Measurements from ENCODE around the gene GFPT2.
"Not testable (repeated sequence)": the region's sequence is repeated elsewhere in the genome, so short reads cannot be mapped to it uniquely, and the experiment has no call there.

GFPT2 gene

DNA sequence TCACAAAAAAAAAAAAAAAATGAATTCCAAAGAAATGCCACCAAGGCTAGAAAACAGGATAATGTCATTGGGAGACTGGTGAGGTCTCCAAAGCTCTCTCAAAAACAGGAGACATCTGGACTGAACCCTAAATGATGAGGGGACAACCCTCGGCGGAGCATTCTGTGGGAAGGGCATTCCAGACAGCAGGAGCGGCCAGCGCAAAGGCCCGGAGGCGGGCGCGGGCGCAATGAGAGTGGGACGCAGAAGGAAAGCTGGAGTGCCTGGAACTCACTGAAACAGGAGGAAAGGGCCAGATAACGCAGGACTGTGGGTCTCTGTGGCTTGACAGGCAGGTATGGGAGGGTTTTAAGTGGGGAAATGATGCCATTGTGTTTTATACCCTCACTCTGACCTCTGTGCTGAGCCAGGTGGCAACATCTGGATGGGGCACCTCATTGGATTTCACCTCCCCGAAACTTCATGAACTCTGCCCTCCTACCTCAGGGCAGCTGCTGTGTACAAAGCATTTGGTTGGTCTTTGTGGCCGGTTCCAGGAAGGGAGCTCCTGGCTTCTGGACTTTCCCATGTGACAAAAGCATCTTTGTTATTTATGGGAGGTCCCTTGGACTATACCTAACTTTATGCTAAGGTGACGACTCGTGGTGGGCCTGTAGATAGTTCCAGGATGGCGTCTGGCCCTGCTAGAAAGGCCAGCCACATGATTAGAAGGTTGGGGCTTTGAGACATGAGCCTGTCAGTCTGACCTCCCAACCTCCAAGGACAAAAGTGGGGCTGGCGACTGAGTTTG, 49.7 kb downstream of the GFPT2 start:
- no peak for DNase-seq

DNA sequence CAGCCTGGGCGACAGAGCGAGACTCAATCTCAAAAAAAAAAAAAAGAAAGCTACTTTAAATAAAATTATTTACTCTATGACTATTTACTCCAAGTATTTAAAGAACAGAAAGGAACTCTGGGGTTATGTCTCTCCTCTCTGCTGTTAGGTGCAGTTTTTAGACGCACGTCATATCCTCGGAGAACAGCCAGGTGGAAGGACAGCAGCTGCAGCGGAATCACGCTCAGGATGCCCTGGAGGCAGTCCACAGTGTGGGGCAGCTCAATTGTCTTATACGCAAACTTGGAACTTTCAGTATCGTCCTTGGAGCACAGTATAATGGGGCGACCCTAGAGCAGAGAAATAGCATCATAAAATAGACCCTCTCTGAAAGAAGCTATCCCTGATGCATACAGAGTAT, 50.9 kb downstream of the GFPT2 start:
- DNase-seq: no peak

DNA sequence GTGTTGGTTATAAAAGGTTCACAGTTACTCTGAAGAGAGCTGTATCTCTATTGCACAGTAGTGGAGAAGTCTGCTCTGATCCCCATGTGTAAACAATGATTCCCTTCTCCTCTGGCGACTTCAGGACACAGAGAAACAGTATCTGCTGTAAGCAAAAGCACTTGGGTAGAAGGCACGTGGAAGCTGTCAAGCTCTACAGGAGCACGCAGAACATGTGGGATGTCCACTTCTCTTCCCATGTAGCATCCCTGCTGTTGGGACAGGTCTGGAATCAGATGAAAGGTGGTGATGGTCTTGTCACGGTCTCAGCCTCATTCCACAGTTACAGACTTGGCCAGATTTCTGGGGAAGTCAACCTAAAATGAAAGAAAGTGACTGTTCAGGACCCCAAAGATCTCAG, 51.9 kb downstream of the GFPT2 start:
- DNase-seq: no peak

DNA sequence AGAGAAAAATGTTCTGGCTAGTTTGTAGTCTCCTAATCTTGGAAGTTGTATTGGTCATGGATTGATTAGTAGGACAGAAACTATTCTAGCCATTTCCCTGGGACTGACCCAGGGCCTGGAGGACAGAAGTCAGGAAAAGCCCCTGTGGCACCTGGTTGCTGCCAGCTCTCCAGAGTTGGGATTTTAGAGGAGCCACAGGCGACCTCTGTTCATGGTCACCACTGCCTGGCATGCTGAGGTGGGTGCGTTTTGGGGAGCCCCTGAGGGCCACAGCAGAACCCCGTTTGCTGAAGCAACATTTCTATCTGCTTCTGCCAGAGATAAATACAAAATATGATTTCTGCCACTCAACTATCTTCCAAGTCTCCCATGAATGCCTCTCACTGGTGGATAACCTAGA, 53.6 kb downstream of the GFPT2 start:
- DNase-seq: no peak

DNA sequence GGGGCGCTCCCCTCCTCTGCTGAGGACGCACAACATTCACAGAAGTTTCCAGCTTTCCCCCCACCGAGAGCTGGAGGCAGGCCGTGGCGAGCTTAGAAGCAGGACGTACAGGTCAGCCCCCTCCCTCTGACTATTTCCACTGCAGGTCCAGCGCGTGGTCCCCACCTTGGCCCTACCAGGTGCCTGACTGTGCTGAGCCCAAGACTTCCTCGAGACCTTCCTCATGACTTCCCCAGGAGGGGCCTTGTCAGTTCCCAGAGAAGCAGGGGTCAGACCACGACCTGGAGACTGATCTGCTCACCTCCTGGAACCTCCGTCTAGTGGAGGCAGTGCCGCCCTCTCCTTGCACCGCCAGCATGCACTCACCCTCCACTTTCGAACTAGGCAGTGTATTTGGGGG, 54.1 kb downstream of the GFPT2 start:
- DNase-seq: not testable (repeated sequence)

DNA sequence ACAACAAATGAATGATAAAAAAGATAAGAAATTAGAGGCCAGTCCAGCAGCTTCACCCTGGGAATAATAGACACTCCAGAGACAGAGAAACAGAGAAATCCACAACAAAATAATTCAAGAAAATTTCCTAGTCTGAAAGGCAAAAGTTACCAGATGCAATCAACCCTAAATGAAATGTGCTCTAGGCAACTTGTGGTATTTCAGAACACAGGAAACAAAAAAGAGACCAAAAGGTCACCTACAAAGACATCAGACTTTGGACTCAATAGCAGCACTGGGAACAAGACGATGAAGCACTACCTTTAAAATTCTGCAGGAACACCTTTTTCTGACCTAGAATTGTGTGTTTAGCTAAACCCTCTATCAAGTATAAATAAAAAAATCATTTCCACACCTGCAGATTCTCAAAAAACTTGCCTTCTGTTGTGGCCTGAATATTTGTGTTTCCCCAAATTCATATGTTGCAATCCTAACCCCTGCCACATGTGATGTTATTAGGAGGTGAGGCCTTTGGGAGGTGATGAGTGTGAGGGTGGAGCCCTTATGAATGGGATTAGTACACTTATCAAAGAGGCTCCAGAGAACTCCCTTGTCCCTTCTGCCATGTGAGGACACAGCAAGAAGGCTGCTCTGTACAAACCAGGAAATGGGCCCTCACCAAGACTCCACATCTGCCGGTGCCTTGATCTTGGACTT, 55.4 kb downstream of the GFPT2 start:
- no peak for DNase-seq

DNA sequence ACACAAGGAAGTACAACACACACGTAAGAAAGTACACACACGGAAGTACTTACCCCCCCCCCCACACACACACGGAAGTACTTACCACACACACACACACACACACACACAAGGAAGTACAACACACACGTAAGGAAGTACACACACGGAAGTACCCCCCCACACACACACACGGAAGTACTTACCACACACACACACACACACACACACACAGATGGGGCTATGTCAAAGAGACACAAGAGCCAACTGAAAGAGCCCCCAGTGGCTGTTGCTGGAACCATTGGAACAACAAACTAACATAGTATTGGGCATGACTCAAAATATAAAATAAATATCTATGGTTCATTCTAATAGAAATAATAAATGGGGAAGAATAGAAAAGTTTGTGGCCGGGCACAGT, 56.4 kb downstream of the GFPT2 start:
- DNase-seq: no peak

DNA sequence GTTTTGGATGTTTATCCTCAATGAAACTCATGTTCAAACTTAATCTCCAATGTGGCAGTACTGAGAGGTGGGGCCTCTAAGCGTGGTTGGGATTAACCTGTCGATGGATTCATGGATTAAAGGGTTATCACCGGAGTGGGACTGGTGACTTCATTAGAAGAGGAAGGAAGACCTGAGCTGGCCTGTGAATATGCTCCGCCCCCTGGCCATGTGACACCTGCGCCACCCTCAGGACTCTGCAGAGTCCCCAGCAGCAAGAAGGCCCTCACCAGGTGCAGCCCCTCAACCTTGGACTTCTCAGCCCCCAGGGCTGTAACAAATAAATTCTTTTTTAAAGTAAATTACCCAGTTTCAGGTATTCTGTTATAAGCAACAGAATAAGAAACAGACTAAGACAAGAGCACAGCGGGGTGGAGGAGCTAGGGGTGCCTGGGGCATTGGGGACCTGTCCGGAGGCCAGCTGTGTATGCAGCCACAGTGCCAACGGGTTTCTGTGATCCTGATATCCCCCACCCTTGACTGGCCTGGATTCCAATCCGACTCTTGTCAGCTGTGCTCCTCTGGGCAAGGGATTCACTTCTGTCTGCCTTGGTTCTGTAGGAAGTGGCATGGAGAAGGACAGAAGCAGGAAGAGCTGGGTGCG, 58.1 kb downstream of the GFPT2 start:
- peak; percentile 41 for DNase-seq

DNA sequence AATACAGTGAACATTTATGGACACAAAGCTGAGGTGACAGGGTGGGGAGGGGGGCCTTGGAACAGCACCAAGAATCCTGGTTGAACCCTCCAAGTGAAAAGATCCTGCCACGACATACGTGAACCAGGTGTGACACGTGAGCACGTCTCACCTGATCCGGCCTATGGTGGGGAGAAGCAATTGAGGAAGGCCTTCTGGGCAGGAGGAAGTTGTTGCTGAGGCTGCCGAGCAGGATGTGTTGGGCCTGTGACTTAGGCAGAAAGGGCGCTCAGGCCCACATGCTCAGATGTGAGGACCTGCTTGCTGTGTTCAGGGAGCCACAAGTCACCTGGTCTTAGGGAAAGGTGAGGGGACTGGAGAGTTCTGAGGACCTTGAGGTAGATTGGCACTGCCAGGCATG, 58.7 kb downstream of the GFPT2 start:
- peak; percentile 38 for DNase-seq

DNA sequence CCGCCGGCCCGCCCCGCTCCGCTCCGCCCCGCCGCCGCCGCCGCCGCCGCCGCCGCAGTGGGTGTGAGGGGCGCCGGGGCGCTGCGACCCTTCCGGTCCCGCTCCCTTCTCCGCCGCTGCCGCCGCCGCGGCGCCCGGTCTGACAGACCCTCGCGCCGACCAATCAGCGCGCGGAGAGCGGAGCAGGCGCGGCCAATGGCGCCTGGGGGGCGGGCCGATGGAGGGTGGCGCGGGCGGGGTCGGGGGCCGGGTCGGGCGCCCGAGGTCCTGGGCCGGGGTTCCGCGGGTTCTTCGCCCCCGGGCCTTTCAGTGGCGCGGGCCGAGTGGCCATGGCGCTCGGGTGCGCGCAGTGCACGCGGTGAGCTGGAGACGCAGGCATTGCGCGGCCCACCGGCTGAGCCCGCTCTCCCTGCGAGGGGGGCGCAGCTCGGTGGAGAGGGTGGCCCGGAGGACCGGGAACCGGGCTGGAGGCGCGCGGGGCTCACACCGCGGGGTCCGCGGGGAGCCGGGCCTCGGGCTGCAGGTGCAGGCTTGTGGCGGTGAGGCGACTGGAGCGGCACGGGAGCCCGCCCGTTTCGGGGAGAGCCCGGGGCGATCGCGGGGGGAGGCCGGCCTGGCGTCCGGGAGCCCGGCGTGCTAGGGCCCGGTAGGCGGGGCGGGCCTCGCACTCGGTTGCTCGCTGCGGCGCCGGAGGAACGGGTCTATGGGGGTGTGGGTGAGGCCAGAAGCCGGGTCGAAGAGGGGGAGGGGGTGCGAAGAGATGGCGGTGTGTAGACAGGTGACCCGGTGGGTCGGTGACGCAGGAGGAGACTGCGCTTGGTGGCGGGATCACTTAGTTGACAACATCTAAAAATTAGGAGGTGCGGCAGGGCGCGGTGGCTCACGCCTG, 60.9 kb downstream of the GFPT2 start, which contains the start of gene MAPK9:
Gene MAPK9, minus strand, starts transcription at position 141 of the 889 bp plus-strand sequence. CDS start 11,522 bp downstream, outside the sequence.
- DNase-seq: peak; percentile 89

DNA sequence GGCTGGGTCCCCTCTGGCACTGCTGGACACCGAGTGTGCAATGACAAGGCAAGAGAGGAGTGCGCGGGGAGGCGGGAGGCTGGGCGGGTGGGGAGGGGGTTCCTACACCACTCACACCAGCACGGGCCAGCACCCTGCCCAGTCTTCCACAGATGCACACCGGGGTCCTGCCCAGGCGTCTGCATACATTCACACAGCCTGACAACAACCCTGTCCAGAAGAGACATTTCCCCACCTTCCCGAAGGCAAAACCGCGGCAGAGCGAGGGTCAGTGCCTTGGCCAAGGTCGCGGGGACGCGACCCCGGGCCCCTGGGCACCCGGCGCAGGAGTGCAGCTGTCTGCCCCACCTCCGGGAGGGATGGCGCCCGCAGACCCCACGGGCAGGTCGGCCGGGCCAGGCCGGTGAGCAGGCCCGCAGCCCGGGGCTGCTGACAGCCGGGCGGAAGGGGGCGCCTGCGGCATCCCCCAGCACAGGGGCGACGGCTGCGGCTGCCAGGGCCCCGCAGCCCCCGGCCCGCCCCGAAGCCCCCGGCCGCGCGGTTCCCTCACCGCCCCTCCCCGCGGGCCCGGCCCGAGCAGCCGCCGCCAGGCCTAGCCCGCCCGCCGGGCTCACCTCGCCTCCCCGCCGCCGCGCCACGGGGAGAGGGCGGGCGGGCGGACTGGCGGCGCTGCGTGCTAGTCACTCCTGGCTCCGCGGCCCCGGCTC, 61.7 kb downstream of the GFPT2 start:
- peak; percentile 63 for DNase-seq

DNA sequence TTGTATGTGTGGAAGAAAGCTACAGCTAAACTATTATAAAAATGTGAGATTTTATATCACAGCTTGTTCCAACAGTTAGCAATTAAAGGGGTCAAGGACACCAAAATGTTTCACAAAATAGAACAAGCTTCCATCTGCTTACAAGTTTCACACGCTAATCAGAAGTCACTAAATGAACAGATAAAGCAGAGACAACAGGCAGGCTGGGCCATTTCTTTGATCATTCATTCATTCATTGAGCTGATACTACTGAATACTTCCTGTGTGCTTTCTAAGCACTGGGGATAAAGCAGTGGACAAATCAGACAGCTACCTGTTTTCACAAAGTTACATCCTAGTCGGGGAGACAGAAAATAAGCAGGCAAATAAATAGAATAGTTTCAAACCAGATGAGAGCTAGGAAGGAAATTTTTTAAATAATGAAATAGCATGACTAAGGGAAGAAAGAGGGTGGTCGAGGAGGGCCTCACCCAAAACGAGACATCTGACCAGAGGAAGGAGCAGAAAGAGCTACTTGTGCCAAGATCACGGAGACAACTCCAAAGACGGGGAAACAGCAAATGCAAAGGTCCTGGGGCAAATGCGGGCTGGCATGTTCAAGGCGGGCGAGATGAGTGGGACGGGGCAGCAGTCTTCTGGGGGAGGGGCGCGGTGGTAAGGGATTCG, 62.4 kb downstream of the GFPT2 start:
- DNase-seq: no peak

DNA sequence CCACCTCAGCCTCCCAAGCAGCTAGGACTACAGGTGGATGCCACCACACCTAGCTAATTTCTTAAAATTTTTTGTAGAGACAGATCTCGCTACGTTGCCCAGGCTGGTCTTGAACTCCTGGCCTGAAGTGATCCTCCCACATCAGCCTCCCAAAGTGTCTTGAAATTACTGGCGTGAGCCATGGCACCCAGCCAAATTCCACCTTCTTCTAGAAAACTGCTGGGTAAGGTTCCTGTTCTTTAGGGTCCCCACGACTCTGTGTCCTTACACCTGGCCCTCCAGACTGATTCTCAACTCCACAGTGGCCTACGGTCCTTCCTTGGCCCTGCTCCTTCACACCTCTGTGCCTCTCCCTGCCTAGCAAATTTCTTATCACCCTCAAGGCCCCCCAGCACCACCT, 63.2 kb downstream of the GFPT2 start:
- no peak for DNase-seq

DNA sequence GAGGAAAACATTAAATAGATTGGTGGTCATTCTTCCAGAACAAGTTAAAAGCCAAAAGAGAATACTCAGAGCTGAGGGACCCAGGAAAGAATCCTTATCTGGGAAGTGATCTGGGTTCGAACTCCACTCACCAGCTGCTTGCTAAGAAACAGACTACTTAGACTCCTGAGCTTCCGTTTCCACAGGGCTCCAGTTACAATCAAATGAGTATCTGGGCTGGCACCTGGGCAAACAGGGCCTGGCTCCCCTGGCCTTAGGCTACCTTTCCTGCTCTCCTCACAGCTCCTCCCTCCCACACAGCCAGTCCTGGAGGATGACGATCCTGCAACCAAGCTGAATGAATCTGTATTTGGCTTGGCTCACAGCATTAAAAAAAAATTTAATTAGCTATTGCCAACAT, 63.7 kb downstream of the GFPT2 start:
- DNase-seq: no peak

DNA sequence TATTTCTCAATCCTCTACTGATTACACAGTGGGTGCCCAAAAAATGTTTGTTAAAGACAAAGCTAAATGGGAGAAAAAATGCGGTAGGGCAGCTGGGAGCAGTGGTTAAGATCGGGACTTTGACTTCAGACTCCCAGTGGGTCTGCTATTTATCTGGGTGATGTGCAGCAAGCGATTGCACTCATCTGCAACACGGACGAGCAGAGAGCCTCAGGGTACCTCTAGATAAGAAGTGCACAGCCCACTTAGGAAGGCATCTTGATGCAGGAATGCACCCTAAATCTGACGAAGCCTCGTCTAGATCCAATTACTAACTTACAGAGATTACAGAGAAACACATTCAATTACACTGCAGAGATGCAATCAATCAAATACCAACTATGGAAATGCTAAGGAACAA, 65.3 kb downstream of the GFPT2 start:
- DNase-seq: no peak

DNA sequence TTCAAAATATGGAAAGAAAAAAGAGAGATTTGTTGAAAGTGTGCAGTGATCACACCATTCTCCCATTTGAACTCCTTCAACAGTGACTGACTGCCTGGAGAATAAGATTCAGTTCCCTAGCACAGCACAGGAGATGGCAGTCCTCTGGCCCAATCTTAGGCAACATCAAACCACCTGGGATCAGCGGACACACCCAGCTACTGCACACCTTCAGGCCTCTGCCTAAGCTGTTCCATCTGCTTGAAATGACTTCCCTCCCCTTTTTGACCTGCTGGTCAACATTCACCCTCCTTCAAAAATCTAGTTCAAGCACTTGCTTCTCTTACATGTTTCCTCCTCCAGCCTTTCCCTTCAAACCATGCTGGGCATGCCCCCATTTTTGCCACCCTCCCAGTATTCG, 65.7 kb downstream of the GFPT2 start:
- no peak for DNase-seq

DNA sequence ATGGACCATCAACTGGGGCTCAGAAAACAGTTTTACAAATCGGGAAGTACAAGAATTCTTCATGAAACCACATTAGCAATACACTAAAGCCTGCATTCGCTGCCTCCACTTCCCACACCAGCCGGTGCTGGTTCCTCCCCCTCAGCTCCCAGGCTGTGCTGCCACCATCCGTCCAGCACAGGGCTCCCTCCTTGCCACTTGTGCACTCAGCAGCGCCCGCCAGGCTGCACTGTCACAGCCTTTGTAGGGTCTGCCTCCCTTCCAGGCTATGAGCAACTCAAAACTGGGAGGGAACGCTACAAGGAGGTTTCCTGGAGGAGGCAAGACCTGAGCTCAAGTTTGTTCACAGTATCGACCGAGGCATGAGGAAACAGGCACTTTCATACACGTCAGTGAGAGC, 69.0 kb downstream of the GFPT2 start:
- no peak for DNase-seq

DNA sequence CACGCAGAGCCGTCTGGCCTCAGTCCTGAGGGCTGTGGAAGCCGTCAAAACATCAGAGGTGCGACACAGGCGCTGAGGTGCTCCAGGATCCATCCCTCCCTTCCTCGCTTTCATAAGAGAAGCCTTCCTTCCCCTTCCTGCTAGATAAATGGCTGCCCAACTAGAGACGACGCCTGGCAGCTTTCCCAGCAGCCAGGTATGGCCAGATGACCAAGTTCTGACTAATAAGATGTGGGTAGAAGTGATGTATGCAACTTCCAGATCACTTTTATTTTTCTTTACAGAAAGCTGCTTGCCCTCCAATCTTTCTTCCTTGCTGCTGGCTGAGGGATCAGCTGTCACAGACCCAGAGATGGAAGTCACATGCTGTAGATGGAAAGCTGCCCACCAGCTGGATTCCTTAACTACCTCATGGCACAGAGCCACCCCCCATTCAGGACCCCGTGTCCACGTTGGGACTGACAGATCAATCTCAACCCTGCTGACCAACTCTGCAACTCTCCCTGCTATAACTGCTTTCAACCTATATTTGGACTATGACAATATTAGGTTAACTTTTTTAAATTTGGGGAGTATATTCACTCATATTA, 70.0 kb downstream of the GFPT2 start:
- no peak for DNase-seq

DNA sequence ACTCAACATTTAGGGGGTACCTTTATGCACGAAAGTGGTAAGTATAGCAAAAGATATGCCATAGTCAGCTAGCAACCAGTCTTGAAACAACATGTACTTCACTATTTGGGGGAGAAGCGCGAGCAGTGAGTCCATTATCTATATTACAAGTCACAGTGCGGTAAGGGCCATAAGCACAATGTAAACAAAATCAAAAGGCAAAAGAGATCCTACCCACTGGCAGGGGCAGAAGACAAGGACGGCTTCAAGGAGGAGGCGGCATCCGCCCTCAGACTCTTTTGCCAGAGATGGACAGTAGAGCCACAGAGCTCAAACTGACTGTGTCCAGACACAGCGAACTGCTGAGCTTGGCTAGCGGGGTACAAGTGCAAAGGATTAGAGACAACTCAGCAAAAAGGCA, 70.9 kb downstream of the GFPT2 start:
- DNase-seq: no peak

DNA sequence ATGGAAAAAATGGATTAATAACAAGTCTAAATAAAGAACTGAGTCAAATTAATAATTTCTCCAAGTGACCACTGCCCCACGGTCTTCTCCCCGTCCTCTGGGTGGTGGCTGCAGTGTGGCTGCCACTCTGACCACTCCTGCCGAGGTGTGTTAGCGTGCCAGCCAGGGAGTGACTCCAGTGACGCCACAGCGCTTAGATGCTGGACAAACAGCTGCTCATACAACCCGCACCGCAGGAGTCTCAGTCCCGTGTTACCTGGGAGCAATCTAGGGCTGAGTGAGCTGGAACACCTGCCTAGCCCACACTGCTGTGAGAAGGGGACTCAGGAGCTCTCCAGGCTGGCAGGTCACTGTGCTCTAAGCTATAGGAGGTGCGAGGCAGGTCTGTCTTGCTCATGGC, 71.4 kb downstream of the GFPT2 start:
- no peak for DNase-seq

DNA sequence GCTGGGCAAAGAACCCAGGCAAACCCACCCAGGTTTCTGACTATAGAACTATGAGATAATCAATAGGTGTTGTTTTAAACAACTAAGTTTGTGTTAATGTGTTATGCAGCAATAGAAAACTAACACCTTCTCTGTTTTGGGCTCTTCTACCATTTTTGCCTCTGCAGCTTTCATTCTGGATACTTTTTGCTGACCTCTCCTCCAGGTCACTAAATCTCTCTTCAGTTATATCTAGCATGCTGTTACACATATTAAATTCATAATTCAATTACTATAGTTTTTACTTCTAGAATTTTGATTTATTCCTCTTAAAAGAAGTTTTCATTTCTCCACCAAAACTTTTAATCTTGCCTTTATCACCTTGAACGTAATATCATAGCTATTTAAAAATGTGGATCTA, 78.4 kb downstream of the GFPT2 start:
- no peak for DNase-seq

Measured in activated CD8-positive, alpha-beta memory T cell treated with anti-CD3 and anti-CD28 coated beads, Interleukin-2, amount 50 U/mL, for 48 hours (primary cell).